Dendritic cell treated with granulocyte-macrophage colony-stimulating factor and Interleukin-4, amounts not matched to agents 40 ng/mL and 50 ng/mL, for 4 days (primary cell): ENCODE results near the gene ALG6.
"Not testable (repeated sequence)": the region's sequence is repeated elsewhere in the genome, so short reads cannot be mapped to it uniquely, and the experiment has no call there.

ENCODE experiments used
- H3K27ac Mint-ChIP-seq: one replicate; pipeline ENCODE4 v1.8.0; 2022; ENCODE audit warnings: mild to moderate bottlenecking, mixed read lengths
- H3K27me3 Mint-ChIP-seq: one replicate; pipeline ENCODE4 v1.8.0; 2022; ENCODE audit warnings: mild to moderate bottlenecking, mixed read lengths
- H3K36me3 Mint-ChIP-seq: one replicate; pipeline ENCODE4 v1.8.0; 2022; ENCODE audit warnings: low read depth, mixed read lengths
- H3K4me1 Mint-ChIP-seq: one replicate; pipeline ENCODE4 v1.8.0; 2022; ENCODE audit warnings: low read depth, mixed read lengths
- H3K4me3 Mint-ChIP-seq: one replicate; pipeline ENCODE4 v1.8.0; 2022; ENCODE audit warnings: mild to moderate bottlenecking, moderate library complexity, mixed read lengths
- H3K9me3 Mint-ChIP-seq: one replicate; pipeline ENCODE4 v1.8.0; 2022; ENCODE audit warnings: mixed read lengths
- intact Hi-C: fragments of 100-400 bp; cut with micrococcal nuclease; formaldehyde crosslinking; loops from one replicate; pipeline ENCODE4 v1.15.0; 2022

Gene ALG6

GRCh38 chr1:63461661-63462230 lies 94.3 kb downstream of the ALG6 start:
- intact Hi-C loops: no loop called here
- peaks cover 10% of the 10 kb centered on the region for H3K4me1 Mint-ChIP-seq
- H3K36me3 Mint-ChIP-seq: peaks cover 7% of the 10 kb centered on the region
- no peak overlapping the region for H3K4me3 Mint-ChIP-seq
- peaks cover 10% of the 10 kb centered on the region for H3K9me3 Mint-ChIP-seq
- no peaks in the 10 kb centered on the region for H3K27me3 Mint-ChIP-seq
- H3K27ac Mint-ChIP-seq: no peak overlapping the region

GRCh38 chr1:63463248-63463647 lies 95.8 kb downstream of the ALG6 start:
- intact Hi-C loops: no loop called here
- peaks cover 7% of the 10 kb centered on the region for H3K36me3 Mint-ChIP-seq
- H3K27ac Mint-ChIP-seq: no peak overlapping the region
- peaks cover 19% of the 10 kb centered on the region for H3K4me1 Mint-ChIP-seq
- no peaks in the 10 kb centered on the region for H3K27me3 Mint-ChIP-seq
- H3K4me3 Mint-ChIP-seq: no peak overlapping the region
- H3K9me3 Mint-ChIP-seq: peaks cover 10% of the 10 kb centered on the region

- intact Hi-C loops: no loop called here
- Mint-ChIP-seq H3K9me3 (peaks cover 10% of the 10 kb centered on the region), H3K4me1 (peaks cover 15% of the 10 kb centered on the region), H3K27ac (no peak overlapping the region), H3K27me3 (no peaks in the 10 kb centered on the region), H3K36me3 (peaks cover 7% of the 10 kb centered on the region), H3K4me3 (no peak overlapping the region)
Observed at GRCh38 chr1:63466181-63466580, 98.8 kb downstream of the ALG6 start.

GRCh38 chr1:63466759-63467158 lies 99.3 kb downstream of the ALG6 start:
- H3K4me3 Mint-ChIP-seq: no peak overlapping the region
- intact Hi-C loops: no loop called here

GRCh38 chr1:63468683-63469082 lies 101.3 kb downstream of the ALG6 start:
- intact Hi-C loops: not testable (repeated sequence)

More at GRCh38 chr1:63466759-63467158, 99.3 kb downstream of the ALG6 start:
- Mint-ChIP-seq H3K36me3 (peaks cover 6% of the 10 kb centered on the region), H3K4me1 (peaks cover 15% of the 10 kb centered on the region), H3K9me3 (peaks cover 9% of the 10 kb centered on the region), H3K27me3 (no peaks in the 10 kb centered on the region), H3K27ac (no peak overlapping the region)

GRCh38 chr1:63475761-63476160 lies 108.3 kb downstream of the ALG6 start:
- Mint-ChIP-seq H3K4me1 (no peaks in the 10 kb centered on the region), H3K4me3 (no peak overlapping the region), H3K36me3 (no peaks in the 10 kb centered on the region), H3K27ac (no peak overlapping the region), H3K27me3 (no peaks in the 10 kb centered on the region), H3K9me3 (no peaks in the 10 kb centered on the region)
- intact Hi-C loops: no loop called here

More at GRCh38 chr1:63468683-63469082, 101.3 kb downstream of the ALG6 start:
- not testable (repeated sequence) for H3K9me3 Mint-ChIP-seq, H3K36me3 Mint-ChIP-seq, H3K27ac Mint-ChIP-seq, H3K4me3 Mint-ChIP-seq, H3K27me3 Mint-ChIP-seq
- H3K4me1 Mint-ChIP-seq: peaks cover 15% of the 10 kb centered on the region

- H3K27ac Mint-ChIP-seq: no peak overlapping the region
- intact Hi-C loops: no loop called here
- H3K4me1 Mint-ChIP-seq: no peaks in the 10 kb centered on the region
- H3K4me3 Mint-ChIP-seq: no peak overlapping the region
- H3K9me3 Mint-ChIP-seq: no peaks in the 10 kb centered on the region
- no peaks in the 10 kb centered on the region for H3K27me3 Mint-ChIP-seq
- H3K36me3 Mint-ChIP-seq: no peaks in the 10 kb centered on the region
Observed at GRCh38 chr1:63480057-63480456, 112.6 kb downstream of the ALG6 start.

- intact Hi-C loops: no loop called here
- no peak overlapping the region for H3K4me3 Mint-ChIP-seq
- H3K36me3 Mint-ChIP-seq: no peaks in the 10 kb centered on the region
- H3K4me1 Mint-ChIP-seq: no peaks in the 10 kb centered on the region
- H3K27ac Mint-ChIP-seq: no peak overlapping the region
- no peaks in the 10 kb centered on the region for H3K27me3 Mint-ChIP-seq
- H3K9me3 Mint-ChIP-seq: no peaks in the 10 kb centered on the region
Observed at GRCh38 chr1:63486629-63487028, 119.2 kb downstream of the ALG6 start.

- intact Hi-C loops: no loop called here
- H3K4me1 Mint-ChIP-seq: peaks cover 2% of the 10 kb centered on the region
- no peaks in the 10 kb centered on the region for H3K36me3 Mint-ChIP-seq
- H3K27ac Mint-ChIP-seq: no peak overlapping the region
- no peaks in the 10 kb centered on the region for H3K9me3 Mint-ChIP-seq
- no peaks in the 10 kb centered on the region for H3K27me3 Mint-ChIP-seq
- H3K4me3 Mint-ChIP-seq: no peak overlapping the region
Observed at GRCh38 chr1:63487336-63488065, 120.1 kb downstream of the ALG6 start.
